WI38 (cell line): ENCODE results near the gene TYW1.
"Not testable (repeated sequence)": the region's sequence is repeated elsewhere in the genome, so short reads cannot be mapped to it uniquely, and the experiment has no call there.

ENCODE experiments used
- H3K4me3 ChIP-seq: 2 replicates; pipeline ENCODE4 v1.5.1; 2011; ENCODE audit warnings: low read depth, mild to moderate bottlenecking, control low read depth, low read length
- TF ChIP-seq, protein P1 (sequence below): IDR thresholded peaks from 2 replicates; pipeline ENCODE4 v1.5.1; 2012; ENCODE audit warnings: low read depth, mild to moderate bottlenecking, control low read depth, low read length

The TYW1 gene

DNA sequence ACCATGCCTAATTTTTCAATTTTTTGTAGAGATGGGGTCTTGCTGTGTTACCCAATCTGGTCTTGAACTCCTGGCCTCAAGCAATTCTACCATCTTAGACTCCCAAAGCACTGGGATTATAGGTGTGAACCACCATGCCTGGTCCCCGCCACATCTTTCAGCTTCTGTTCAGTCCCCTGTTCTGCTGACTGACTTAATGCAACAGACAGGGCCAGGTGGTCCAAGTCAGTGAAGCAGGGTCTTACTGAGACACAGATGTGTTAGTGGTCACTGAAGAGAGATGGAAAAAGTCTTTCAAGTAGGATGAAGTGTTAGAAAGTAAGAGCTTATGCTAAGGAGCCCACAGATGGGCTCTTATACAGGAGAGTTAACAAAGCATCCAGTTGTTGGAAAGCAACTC is 246.2 kb downstream of the TYW1 start:
- H3K4me3 ChIP-seq = not testable (repeated sequence)

DNA sequence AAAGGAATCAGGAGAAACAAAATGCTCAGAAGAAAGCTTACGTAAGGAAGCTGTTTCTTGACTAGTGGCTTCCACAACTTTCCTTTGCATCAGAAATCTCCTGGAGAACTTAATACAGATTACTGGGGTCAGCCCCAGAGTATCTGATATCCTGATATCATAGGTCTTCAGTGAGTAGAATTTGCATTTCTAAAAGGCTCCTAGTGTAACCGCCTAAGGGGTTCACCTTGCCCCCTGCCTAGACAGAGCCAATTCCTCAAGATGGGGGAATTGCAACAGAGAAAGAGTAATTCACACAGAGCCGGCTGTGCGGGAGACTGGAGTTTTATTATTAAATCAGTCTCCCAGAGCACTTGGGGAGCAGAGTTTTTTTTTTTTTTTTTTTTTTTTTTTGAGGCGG is 251.7 kb downstream of the TYW1 start:
- not testable (repeated sequence) for H3K4me3 ChIP-seq

GRCh38 chr7:67251986-67252558 is 255.4 kb downstream of the TYW1 start:
- TF ChIP-seq, protein P1, sequence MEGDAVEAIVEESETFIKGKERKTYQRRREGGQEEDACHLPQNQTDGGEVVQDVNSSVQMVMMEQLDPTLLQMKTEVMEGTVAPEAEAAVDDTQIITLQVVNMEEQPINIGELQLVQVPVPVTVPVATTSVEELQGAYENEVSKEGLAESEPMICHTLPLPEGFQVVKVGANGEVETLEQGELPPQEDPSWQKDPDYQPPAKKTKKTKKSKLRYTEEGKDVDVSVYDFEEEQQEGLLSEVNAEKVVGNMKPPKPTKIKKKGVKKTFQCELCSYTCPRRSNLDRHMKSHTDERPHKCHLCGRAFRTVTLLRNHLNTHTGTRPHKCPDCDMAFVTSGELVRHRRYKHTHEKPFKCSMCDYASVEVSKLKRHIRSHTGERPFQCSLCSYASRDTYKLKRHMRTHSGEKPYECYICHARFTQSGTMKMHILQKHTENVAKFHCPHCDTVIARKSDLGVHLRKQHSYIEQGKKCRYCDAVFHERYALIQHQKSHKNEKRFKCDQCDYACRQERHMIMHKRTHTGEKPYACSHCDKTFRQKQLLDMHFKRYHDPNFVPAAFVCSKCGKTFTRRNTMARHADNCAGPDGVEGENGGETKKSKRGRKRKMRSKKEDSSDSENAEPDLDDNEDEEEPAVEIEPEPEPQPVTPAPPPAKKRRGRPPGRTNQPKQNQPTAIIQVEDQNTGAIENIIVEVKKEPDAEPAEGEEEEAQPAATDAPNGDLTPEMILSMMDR = no peak
- H3K4me3 ChIP-seq = no peak overlapping the region

- H3K4me3 ChIP-seq = not testable (repeated sequence)
Observed at GRCh38 chr7:67255076-67255475, 258.4 kb downstream of the TYW1 start.

GRCh38 chr7:67257779-67258178 is 261.1 kb downstream of the TYW1 start:
- not testable (repeated sequence) for H3K4me3 ChIP-seq

DNA sequence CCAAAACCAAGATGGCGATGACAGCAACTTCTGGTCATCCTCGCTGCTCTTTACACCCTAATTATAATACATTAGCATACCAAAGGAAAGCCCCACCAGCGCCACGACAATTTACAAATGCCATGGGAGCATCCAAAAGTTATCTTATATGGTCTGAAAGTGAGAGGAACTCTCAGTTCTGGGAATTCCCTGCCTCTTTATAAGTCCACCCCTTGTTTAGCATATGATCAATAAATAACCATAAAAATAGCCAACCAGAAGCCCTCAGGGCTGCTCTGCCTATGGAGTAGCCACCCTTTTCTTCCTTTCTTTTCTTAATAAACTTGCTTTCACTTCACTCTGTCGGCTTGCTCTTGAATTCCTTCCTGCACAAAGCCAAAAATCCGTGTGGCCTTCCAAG is 262.7 kb downstream of the TYW1 start:
- not testable (repeated sequence) for H3K4me3 ChIP-seq

DNA sequence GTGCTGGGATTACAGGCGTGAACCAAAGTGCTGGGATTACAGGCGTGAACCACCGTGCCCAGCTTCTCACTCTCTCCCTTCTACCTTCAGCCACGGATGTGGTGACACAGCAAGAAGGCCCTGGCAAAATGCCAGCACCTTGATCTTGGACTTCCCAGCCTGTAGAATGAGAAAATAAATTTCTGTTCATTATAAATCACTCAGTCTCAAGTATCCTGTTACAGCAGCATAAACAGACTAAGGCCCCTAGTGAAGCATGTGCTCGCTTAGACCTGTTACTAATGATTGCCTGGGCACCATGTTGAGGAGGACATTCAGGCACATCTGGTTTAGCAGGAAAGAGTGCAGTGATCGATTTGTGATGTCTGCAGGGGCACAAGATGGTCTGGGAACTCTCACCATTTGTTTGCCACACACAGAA is 263.5 kb downstream of the TYW1 start:
- not testable (repeated sequence) for H3K4me3 ChIP-seq

- not testable (repeated sequence) for H3K4me3 ChIP-seq
Observed at GRCh38 chr7:67264000-67264399, 267.4 kb downstream of the TYW1 start.

GRCh38 chr7:67266070-67266469 is 269.4 kb downstream of the TYW1 start:
- not testable (repeated sequence) for H3K4me3 ChIP-seq

GRCh38 chr7:67267914-67268313 is 271.3 kb downstream of the TYW1 start:
- TF ChIP-seq, protein P1 = no peak
- no peak overlapping the region for H3K4me3 ChIP-seq

DNA sequence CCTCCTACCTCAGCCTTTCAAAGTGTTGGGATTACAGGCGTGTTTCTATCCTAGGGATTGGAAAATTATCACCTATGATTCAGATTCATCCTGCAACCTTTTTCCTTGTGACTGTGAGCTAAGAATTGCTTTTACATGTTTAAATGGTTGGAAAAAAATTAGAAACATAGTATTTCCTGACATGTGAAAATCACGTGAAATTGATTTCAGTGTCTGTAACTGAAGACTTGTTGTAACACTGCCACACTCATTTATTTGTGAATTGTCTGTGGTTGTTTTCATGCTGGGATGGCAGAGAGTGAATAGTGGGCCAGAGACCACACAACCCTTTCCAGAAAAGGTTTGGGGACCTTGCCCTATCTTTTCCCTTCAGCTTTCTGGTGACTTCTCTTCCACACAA is 273.3 kb downstream of the TYW1 start:
- not testable (repeated sequence) for H3K4me3 ChIP-seq
